DND-41 (cell line): ENCODE measurements around the gene FCGBP.
A peak's percentile ranks its signal among the peaks of the same experiment; 100 is the strongest.
"Not testable (repeated sequence)": the region's sequence is repeated elsewhere in the genome, so short reads cannot be mapped to it uniquely, and the experiment has no call there.

Experiments used
- ATAC-seq: fragments of 200-7000 bp; cut with Tn5 transposase; 3 replicates; pipeline ENCODE4 v1.9.1; 2021; ENCODE audit warnings: low read depth; ENCODE audit not compliant: insufficient read depth
- DNase-seq: peaks from one replicate; pipeline ENCODE4 v3.0.0-alpha.2; 2020
- H2AFZ ChIP-seq: 2 replicates; pipeline ENCODE4 v1.6.0; 2012; ENCODE audit warnings: low read depth, low read length
- H3K27ac ChIP-seq: 2 replicates; pipeline ENCODE4 v1.5.1; 2012; ENCODE audit warnings: low read length, inconsistent platforms
- H3K27me3 ChIP-seq: fragments of 200-600 bp; sonication (generic); 2 replicates; pipeline ENCODE4 v1.6.0; 2012; ENCODE audit warnings: low read length, mild to moderate bottlenecking, inconsistent platforms; ENCODE audit not compliant: insufficient read depth, poor library complexity
- H3K36me3 ChIP-seq: 2 replicates; pipeline ENCODE4 v1.5.1; 2012; ENCODE audit warnings: low read length, inconsistent platforms; ENCODE audit not compliant: insufficient read depth
- H3K4me1 ChIP-seq: 2 replicates; pipeline ENCODE4 v1.5.1; 2012; ENCODE audit warnings: mild to moderate bottlenecking, low read length; ENCODE audit not compliant: insufficient read depth
- H3K4me2 ChIP-seq: 2 replicates; pipeline ENCODE4 v1.6.0; 2012; ENCODE audit warnings: mild to moderate bottlenecking, moderate library complexity, low read length, inconsistent platforms; ENCODE audit not compliant: insufficient read depth
- H3K4me3 ChIP-seq, 2 experiments: fragments of 200-600 bp in 1 of 2; shearing (Covaris generic) in 1 of 2; 2 replicates each; pipeline ENCODE4 v1.5.1; 2012 to 2016; ENCODE audit warnings: inconsistent platforms in 2 of 2, low read length in 2 of 2, mild to moderate bottlenecking in 2 of 2, low read depth in 1 of 2, moderate library complexity in 1 of 2
- H3K79me2 ChIP-seq: 2 replicates; pipeline ENCODE4 v1.6.0; 2012; ENCODE audit warnings: low read length, inconsistent platforms; ENCODE audit not compliant: insufficient read depth
- H3K9ac ChIP-seq: 2 replicates; pipeline ENCODE4 v1.6.0; 2012; ENCODE audit warnings: low read depth, mild to moderate bottlenecking, inconsistent platforms, low read length, moderate library complexity
- H3K9me3 ChIP-seq: 2 replicates; pipeline ENCODE4 v1.5.1; 2012; ENCODE audit warnings: low read length, moderate library complexity, mild to moderate bottlenecking, inconsistent platforms; ENCODE audit not compliant: insufficient read depth, severe bottlenecking
- H4K20me1 ChIP-seq: 2 replicates; pipeline ENCODE4 v1.6.0; 2012; ENCODE audit warnings: low read length; ENCODE audit not compliant: insufficient read depth
- EZH2 ChIP-seq: IDR thresholded peaks from 3 replicates; pipeline ENCODE4 v1.6.1; 2012; ENCODE audit warnings: borderline replicate concordance, low read depth, mild to moderate bottlenecking, moderate library complexity, low read length, inconsistent platforms; ENCODE audit not compliant: severe bottlenecking
- TF ChIP-seq, protein P1 (sequence below): IDR thresholded peaks from 2 replicates; pipeline ENCODE4 v1.5.1; 2012; ENCODE audit warnings: borderline replicate concordance, low read length, moderate library complexity, mild to moderate bottlenecking; ENCODE audit not compliant: poor library complexity, severe bottlenecking; ENCODE audit errors: extremely low read depth

The FCGBP gene

DNA sequence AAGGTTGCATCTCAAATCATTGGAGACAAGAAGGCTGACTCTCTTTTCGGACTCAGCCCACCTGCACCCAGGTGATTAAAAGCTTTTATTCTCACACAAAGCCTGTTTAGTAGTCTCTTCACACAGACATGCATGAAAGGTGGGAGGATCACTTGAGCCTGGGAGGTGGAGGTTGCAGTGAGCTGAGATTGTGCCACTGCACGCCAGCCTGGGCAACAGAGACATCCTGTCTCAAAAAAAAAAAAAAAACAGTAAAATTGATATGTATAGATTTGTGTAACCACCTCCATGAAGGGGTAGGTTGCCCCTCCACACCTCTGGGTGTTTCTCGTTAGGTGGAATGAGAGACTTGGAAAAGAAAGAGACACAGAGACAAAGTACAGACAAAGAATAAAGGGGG lies 24.5 kb upstream of the FCGBP start:
- not testable (repeated sequence) for H4K20me1 ChIP-seq, H3K27ac ChIP-seq, H3K9me3 ChIP-seq, H3K4me3 ChIP-seq, H3K79me2 ChIP-seq, H3K9ac ChIP-seq, H2AFZ ChIP-seq, H3K36me3 ChIP-seq, ATAC-seq, H3K27me3 ChIP-seq, DNase-seq, H3K4me2 ChIP-seq
- peaks cover 12% of the 10 kb centered on the region for H3K4me1 ChIP-seq

DNA sequence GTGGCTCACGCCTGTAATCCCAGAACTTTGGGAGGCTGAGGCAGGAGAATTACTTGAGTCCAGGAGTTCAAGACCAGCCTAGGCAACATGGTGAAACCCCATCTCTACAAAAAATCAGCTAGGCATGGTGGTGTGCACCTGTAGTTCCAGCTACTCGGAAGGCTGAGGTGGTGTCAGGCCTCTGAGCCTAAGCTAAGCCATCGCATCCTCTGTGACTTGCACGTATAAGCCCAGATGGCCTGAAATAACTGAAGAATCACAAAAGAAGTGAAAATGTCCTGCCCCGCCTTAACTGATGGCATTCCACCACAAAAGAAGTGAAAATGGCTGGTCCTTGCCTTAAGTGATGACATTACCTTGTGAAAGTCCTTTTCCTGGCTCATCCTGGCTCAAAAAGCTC lies 23.5 kb upstream of the FCGBP start:
- not testable (repeated sequence) for H4K20me1 ChIP-seq, DNase-seq, H3K27ac ChIP-seq, H3K27me3 ChIP-seq, H3K4me2 ChIP-seq, H3K79me2 ChIP-seq, ATAC-seq, H3K9me3 ChIP-seq, H2AFZ ChIP-seq, H3K36me3 ChIP-seq, H3K4me3 ChIP-seq, H3K9ac ChIP-seq
- H3K4me1 ChIP-seq: peaks cover 22% of the 10 kb centered on the region

DNA sequence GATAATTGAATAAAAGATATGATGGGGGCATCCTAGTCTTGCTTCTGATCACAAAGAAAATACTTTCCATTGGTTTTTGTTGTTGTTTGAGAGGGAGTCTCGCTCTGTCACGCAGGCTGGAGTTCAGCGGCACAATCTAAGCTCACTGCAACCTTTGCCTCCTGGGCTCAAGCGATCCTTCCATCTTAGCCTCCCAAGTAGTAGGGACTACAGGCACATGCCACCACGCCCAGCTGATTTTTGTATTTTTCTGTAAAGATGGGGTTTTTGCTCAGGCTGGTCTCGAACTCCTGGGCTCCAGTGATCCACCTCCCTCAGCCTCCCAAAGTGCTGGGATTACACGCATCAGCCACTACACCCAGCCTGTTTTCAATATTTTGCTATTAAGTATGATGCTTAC lies 19.5 kb upstream of the FCGBP start:
- peak overlapping the region; percentile 55 for H3K4me2 ChIP-seq
- no peak overlapping the region for H2AFZ ChIP-seq
- DNase-seq (peak; percentile 20), ATAC-seq (peak; percentile 54)
- peaks cover 43% of the 10 kb centered on the region for H3K4me1 ChIP-seq
- H3K9me3 ChIP-seq: no peaks in the 10 kb centered on the region
- TF ChIP-seq, protein P1, sequence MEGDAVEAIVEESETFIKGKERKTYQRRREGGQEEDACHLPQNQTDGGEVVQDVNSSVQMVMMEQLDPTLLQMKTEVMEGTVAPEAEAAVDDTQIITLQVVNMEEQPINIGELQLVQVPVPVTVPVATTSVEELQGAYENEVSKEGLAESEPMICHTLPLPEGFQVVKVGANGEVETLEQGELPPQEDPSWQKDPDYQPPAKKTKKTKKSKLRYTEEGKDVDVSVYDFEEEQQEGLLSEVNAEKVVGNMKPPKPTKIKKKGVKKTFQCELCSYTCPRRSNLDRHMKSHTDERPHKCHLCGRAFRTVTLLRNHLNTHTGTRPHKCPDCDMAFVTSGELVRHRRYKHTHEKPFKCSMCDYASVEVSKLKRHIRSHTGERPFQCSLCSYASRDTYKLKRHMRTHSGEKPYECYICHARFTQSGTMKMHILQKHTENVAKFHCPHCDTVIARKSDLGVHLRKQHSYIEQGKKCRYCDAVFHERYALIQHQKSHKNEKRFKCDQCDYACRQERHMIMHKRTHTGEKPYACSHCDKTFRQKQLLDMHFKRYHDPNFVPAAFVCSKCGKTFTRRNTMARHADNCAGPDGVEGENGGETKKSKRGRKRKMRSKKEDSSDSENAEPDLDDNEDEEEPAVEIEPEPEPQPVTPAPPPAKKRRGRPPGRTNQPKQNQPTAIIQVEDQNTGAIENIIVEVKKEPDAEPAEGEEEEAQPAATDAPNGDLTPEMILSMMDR: no peak
- no peak for TF ChIP-seq EZH2
- H3K79me2 ChIP-seq: no peaks in the 10 kb centered on the region
- H3K27me3 ChIP-seq: no peaks in the 10 kb centered on the region
- H4K20me1 ChIP-seq: no peaks in the 10 kb centered on the region
- H3K27ac ChIP-seq: peak overlapping the region; percentile 82
- no peaks in the 10 kb centered on the region for H3K36me3 ChIP-seq
- H3K4me3 ChIP-seq: no peak overlapping the region
- H3K9ac ChIP-seq: peak overlapping the region; percentile 17; the same call in 1 of the 2 replicates

DNA sequence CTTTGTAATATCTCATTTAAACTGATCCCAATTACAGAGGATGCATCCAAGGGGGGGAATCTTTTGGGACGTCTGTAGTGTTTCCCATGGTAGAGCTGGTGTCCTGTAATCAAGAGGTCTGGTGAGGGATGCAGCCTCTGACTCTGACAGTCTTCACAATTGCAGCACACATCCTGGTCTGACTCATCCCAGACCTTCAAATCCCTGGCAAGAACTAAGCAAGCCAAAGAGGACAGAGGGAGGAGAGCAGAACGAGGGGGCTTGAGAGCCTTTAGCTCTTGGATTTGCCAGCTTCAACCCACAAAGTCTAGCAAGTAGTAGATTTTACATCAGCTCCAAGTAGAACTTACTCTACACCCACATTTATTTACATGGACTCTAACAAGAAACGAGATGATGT lies 17.3 kb upstream of the FCGBP start:
- H3K4me3 ChIP-seq: no peak overlapping the region
- peaks cover 43% of the 10 kb centered on the region for H3K4me1 ChIP-seq

More for the DNA sequence above, 17.3 kb upstream of the FCGBP start:
- Histone ChIP-seq H4K20me1 (no peaks in the 10 kb centered on the region), H3K4me2 (no peak overlapping the region), H3K36me3 (no peaks in the 10 kb centered on the region), H3K9ac (no peak overlapping the region), H3K9me3 (no peaks in the 10 kb centered on the region), H3K27me3 (no peaks in the 10 kb centered on the region), H2AFZ (no peak overlapping the region), H3K27ac (peak overlapping the region; percentile 82), H3K79me2 (no peaks in the 10 kb centered on the region)
- TF ChIP-seq EZH2: no peak
- TF ChIP-seq, protein P1: no peak
- DNase-seq: peak; percentile 2
- no peak for ATAC-seq
